ENCODE measurements around the gene C16orf89. TPM values are rescaled to one million over a fixed set of nuclear protein-coding genes. Genes with fewer than 3 reads are reported as not detected.

C16orf89 gene
- polyA plus RNA-seq, 1 donor (not counting 4 experiments of a cell fraction or from before 2014, with no cell fraction given), result not detected

GRCh38 chr16:5006348-5007193 is 59.2 kb downstream of the C16orf89 start:
- Histone ChIP-seq H3K9me3 (ENCODE audit: control insufficient read depth, low read depth, low read length) (no peaks in the 10 kb centered on the region), H2AFZ (ENCODE audit: control insufficient read depth, low read length) (no peak overlapping the region)
- dilution Hi-C loops (cut with MboI; ENCODE audit: extremely low pct_ligation_motif_present, low sequenced_read_pairs), result no loop called here

GRCh38 chr16:5005916-5006315 is 59.8 kb downstream of the C16orf89 start:
- Histone ChIP-seq H3K9me1 (ENCODE audit: control insufficient read depth, extremely low read depth, insufficient read depth, low read length) (no peaks in the 10 kb centered on the region), H3K4me2 (ENCODE audit: control insufficient read depth, extremely low read depth, insufficient read depth, low read depth, low read length) (no peak overlapping the region), H3K27ac (ENCODE audit: control insufficient read depth, insufficient read depth, low read length) (no peak overlapping the region), H3K4me1 (ENCODE audit: control insufficient read depth, extremely low read depth, insufficient read depth, low read length) (no peaks in the 10 kb centered on the region), H2AFZ (ENCODE audit: control insufficient read depth, low read length) (no peak overlapping the region), H3K79me2 (ENCODE audit: control insufficient read depth, insufficient read depth, low read length) (no peaks in the 10 kb centered on the region), H4K20me1 (ENCODE audit: control insufficient read depth, extremely low read depth, insufficient read depth, low read length) (no peaks in the 10 kb centered on the region), H3K9me3 (ENCODE audit: control insufficient read depth, low read depth, low read length) (no peaks in the 10 kb centered on the region), H3K9ac (ENCODE audit: control insufficient read depth, extremely low read depth, insufficient read depth, low read length) (no peak overlapping the region), H3K36me3 (ENCODE audit: control insufficient read depth in 2 of 2, extremely low read depth in 1 of 2, insufficient read depth in 2 of 2, low read length in 2 of 2) (no peaks in the 10 kb centered on the region), H3K4me3 (ENCODE audit: control insufficient read depth in 2 of 3, extremely low read depth in 1 of 3, insufficient read depth in 2 of 3, low read depth in 1 of 3, low read length in 3 of 3) (no peak overlapping the region), H3K27me3 (ENCODE audit: control insufficient read depth, extremely low read depth, insufficient read depth, low read length) (no peaks in the 10 kb centered on the region)
- dilution Hi-C loops (cut with MboI; ENCODE audit: extremely low pct_ligation_motif_present, low sequenced_read_pairs), result no loop called here
- FAIRE-seq, result no peak
- no peak for TF ChIP-seq CTCF (optimal IDR thresholded peaks at IDR 0.05 in 1 of 3, IDR thresholded peaks at IDR 0.05 in 1 of 3, conservative IDR thresholded peaks at IDR 0.05 in 1 of 3; ENCODE audit: extremely low read depth in 1 of 3, insufficient read depth in 2 of 3, low read length in 3 of 3)
- TF ChIP-seq EZH2 (IDR thresholded peaks at IDR 0.05; ENCODE audit: low read length), result no peak
- DNase-seq (ENCODE audit: low read depth, low spot score), result no peak

More at GRCh38 chr16:5006348-5007193, 59.2 kb downstream of the C16orf89 start:
- no peaks in the 10 kb centered on the region for H3K27me3 ChIP-seq (ENCODE audit: control insufficient read depth, extremely low read depth, insufficient read depth, low read length)
- H3K9me1 ChIP-seq (ENCODE audit: control insufficient read depth, extremely low read depth, insufficient read depth, low read length), result no peaks in the 10 kb centered on the region
- H3K27ac ChIP-seq (ENCODE audit: control insufficient read depth, insufficient read depth, low read length), result no peak overlapping the region
- no peak overlapping the region for H3K4me3 ChIP-seq (ENCODE audit: control insufficient read depth in 2 of 3, extremely low read depth in 1 of 3, insufficient read depth in 2 of 3, low read depth in 1 of 3, low read length in 3 of 3)
- H4K20me1 ChIP-seq (ENCODE audit: control insufficient read depth, extremely low read depth, insufficient read depth, low read length), result no peaks in the 10 kb centered on the region
- no peak overlapping the region for H3K9ac ChIP-seq (ENCODE audit: control insufficient read depth, extremely low read depth, insufficient read depth, low read length)
- H3K36me3 ChIP-seq (ENCODE audit: control insufficient read depth in 2 of 2, extremely low read depth in 1 of 2, insufficient read depth in 2 of 2, low read length in 2 of 2), result no peaks in the 10 kb centered on the region
- H3K4me2 ChIP-seq (ENCODE audit: control insufficient read depth, extremely low read depth, insufficient read depth, low read depth, low read length), result no peak overlapping the region
- no peak for FAIRE-seq
- TF ChIP-seq CTCF (optimal IDR thresholded peaks at IDR 0.05 in 1 of 3, IDR thresholded peaks at IDR 0.05 in 1 of 3, conservative IDR thresholded peaks at IDR 0.05 in 1 of 3; ENCODE audit: extremely low read depth in 1 of 3, insufficient read depth in 2 of 3, low read length in 3 of 3) (no peak), EZH2 (IDR thresholded peaks at IDR 0.05; ENCODE audit: low read length) (no peak)
- H3K4me1 ChIP-seq (ENCODE audit: control insufficient read depth, extremely low read depth, insufficient read depth, low read length), result no peaks in the 10 kb centered on the region
- no peaks in the 10 kb centered on the region for H3K79me2 ChIP-seq (ENCODE audit: control insufficient read depth, insufficient read depth, low read length)
- no peak for DNase-seq (ENCODE audit: low read depth, low spot score)
